HG03571 (cell line): ENCODE data around the gene NLRP7.

Experiments used
- ATAC-seq: cut with Tn5 transposase; IDR thresholded peaks from one replicate; pipeline ENCODE4 v1.9.1; 2021; ENCODE audit not compliant: unreplicated experiment

NLRP7 gene

GRCh38 chr19:54875506-54875905 lies 71.8 kb downstream of the NLRP7 start:
- no peak for ATAC-seq

- ATAC-seq: no peak
Measured at GRCh38 chr19:54873990-54874389, 73.3 kb downstream of the NLRP7 start, which contains the start of gene FCAR. Gene FCAR (plus strand): TSS chr19:54874235. CDS start chr19:54874290, 55 bp downstream.
